HuH-7 (cell line): ENCODE measurements around the gene KCNA1.

Experiments used
- DNase-seq: peaks from one replicate; pipeline ENCODE4 v3.0.0; 2011; ENCODE audit warnings: low spot score

The KCNA1 gene

GRCh38 chr12:4911316-4911994 is 1.8 kb downstream of the KCNA1 start:
- no peak for DNase-seq

- DNase-seq = no peak
Observed at GRCh38 chr12:4914720-4915119, 5.0 kb downstream of the KCNA1 start.

- no peak for DNase-seq
Observed at GRCh38 chr12:4915752-4916151, 6.0 kb downstream of the KCNA1 start.

GRCh38 chr12:4918950-4919660 is 9.4 kb downstream of the KCNA1 start:
- no peak for DNase-seq

- no peak for DNase-seq
Observed at GRCh38 chr12:4932576-4932975, 22.9 kb downstream of the KCNA1 start.

GRCh38 chr12:4933411-4933810 is 23.7 kb downstream of the KCNA1 start:
- DNase-seq = no peak

GRCh38 chr12:4934407-4935035 is 24.8 kb downstream of the KCNA1 start:
- DNase-seq = no peak

- no peak for DNase-seq
Observed at GRCh38 chr12:4938900-4939299, 29.2 kb downstream of the KCNA1 start.

- DNase-seq = no peak
Observed at GRCh38 chr12:4939418-4940023, 29.8 kb downstream of the KCNA1 start.

- DNase-seq = no peak
Observed at GRCh38 chr12:4943067-4943937, 33.6 kb downstream of the KCNA1 start.

- DNase-seq = no peak
Observed at GRCh38 chr12:4943938-4944284, 34.2 kb downstream of the KCNA1 start.

GRCh38 chr12:4947253-4947652 is 37.5 kb downstream of the KCNA1 start:
- no peak for DNase-seq

- DNase-seq = no peak
Observed at GRCh38 chr12:4951083-4951482, 41.4 kb downstream of the KCNA1 start.

- DNase-seq = no peak
Observed at GRCh38 chr12:4951601-4952000, 41.9 kb downstream of the KCNA1 start.

- DNase-seq = no peak
Observed at GRCh38 chr12:4954621-4955354, 45.1 kb downstream of the KCNA1 start.

GRCh38 chr12:4956054-4956453 is 46.3 kb downstream of the KCNA1 start:
- DNase-seq = no peak

GRCh38 chr12:4956968-4957367 is 47.3 kb downstream of the KCNA1 start:
- no peak for DNase-seq

- DNase-seq = no peak
Observed at GRCh38 chr12:4957761-4958160, 48.1 kb downstream of the KCNA1 start.

GRCh38 chr12:4958697-4959375 is 49.1 kb downstream of the KCNA1 start:
- no peak for DNase-seq

- DNase-seq = no peak
Observed at GRCh38 chr12:4959381-4959780, 49.7 kb downstream of the KCNA1 start.

GRCh38 chr12:4960030-4960429 is 50.3 kb downstream of the KCNA1 start:
- DNase-seq = no peak
